CD8-positive, alpha-beta memory T cell (primary cell): ENCODE measurements around the gene APC. TPM values are rescaled to one million over a fixed set of nuclear protein-coding genes. Genes with fewer than 3 reads are reported as not detected.

Experiments
- CTCF ChIA-PET: fragments of 350-600 bp; sonication (Branson Sonifier 250); formaldehyde crosslinking; loops from one replicate; lab custom pipeline; 2021; ENCODE audit warnings: antibody characterized with exemption; lab: Charles Lee
- POLR2A ChIA-PET: fragments of 350-600 bp; sonication (Branson Sonifier 250); formaldehyde crosslinking; loops from one replicate; lab custom pipeline; 2021; ENCODE audit warnings: antibody characterized with exemption; lab: Charles Lee
- DNase-seq, 5 donors: peaks; one replicate each; pipeline versions ENCODE4 v3.0.0 to v3.0.0-alpha.2; 2020 to 2022; ENCODE audit warnings: mixed read lengths in 1 of 5
- H3K27ac ChIP-seq: one replicate; pipeline ENCODE4 v1.7.0; 2013; ENCODE audit warnings: low read depth, mild to moderate bottlenecking, low read length, moderate library complexity
- H3K27me3 ChIP-seq: 2 replicates; pipeline ENCODE4 v1.7.0; 2013; ENCODE audit warnings: low read length, mild to moderate bottlenecking; ENCODE audit not compliant: insufficient read depth, poor library complexity, severe bottlenecking
- H3K36me3 ChIP-seq: 2 replicates; pipeline ENCODE4 v1.7.0; 2013; ENCODE audit warnings: mild to moderate bottlenecking, low read length, moderate library complexity; ENCODE audit not compliant: insufficient read depth
- H3K4me1 ChIP-seq: 2 replicates; pipeline ENCODE4 v1.7.0; 2013; ENCODE audit warnings: mild to moderate bottlenecking, low read length, moderate library complexity; ENCODE audit not compliant: insufficient read depth
- H3K4me3 ChIP-seq: 2 replicates; pipeline ENCODE4 v1.7.0; 2013; ENCODE audit warnings: mild to moderate bottlenecking, low read length
- H3K9me3 ChIP-seq: 2 replicates; pipeline ENCODE4 v1.7.0; 2013; ENCODE audit warnings: mild to moderate bottlenecking, low read length
- H3K27ac Mint-ChIP-seq, 8 donors: one replicate each; pipeline ENCODE4 v1.8.0; 2020 to 2021; ENCODE audit warnings: mixed read lengths in 8 of 8, mild to moderate bottlenecking in 6 of 8, inconsistent platforms in 3 of 8, moderate library complexity in 3 of 8
- H3K27me3 Mint-ChIP-seq, 2 donors: one replicate each; pipeline ENCODE4 v1.8.0; 2020 to 2021; ENCODE audit warnings: mixed read lengths in 2 of 2, mild to moderate bottlenecking in 1 of 2, moderate library complexity in 1 of 2
- H3K36me3 Mint-ChIP-seq, 3 donors: one replicate each; pipeline ENCODE4 v1.8.0; 2020 to 2021; ENCODE audit warnings: mixed read lengths in 3 of 3, inconsistent platforms in 1 of 3, mild to moderate bottlenecking in 1 of 3
- H3K4me1 Mint-ChIP-seq, 3 donors: one replicate each; pipeline ENCODE4 v1.8.0; 2020 to 2021; ENCODE audit warnings: mixed read lengths in 3 of 3, inconsistent platforms in 1 of 3, mild to moderate bottlenecking in 1 of 3
- H3K4me3 Mint-ChIP-seq, 7 donors: one replicate each; pipeline ENCODE4 v1.8.0; 2020 to 2021; ENCODE audit warnings: mixed read lengths in 7 of 7, mild to moderate bottlenecking in 6 of 7, moderate library complexity in 4 of 7, inconsistent platforms in 2 of 7
- H3K9me3 Mint-ChIP-seq, 5 donors: one replicate each; pipeline ENCODE4 v1.8.0; 2020 to 2022; ENCODE audit warnings: mixed read lengths in 5 of 5, mild to moderate bottlenecking in 3 of 5, moderate library complexity in 2 of 5, inconsistent platforms in 1 of 5
- polyA plus RNA-seq: library from polyadenylated mRNA; unstranded; fragments of 300-500 nt; fragmentation: Illumina TruSeq; gene quantifications from one replicate; pipeline ENCODE4 v1.2.3, GENCODE V29; 2021
- total RNA-seq, 2 experiments: library from RNA; stranded (reverse); gene quantifications; one replicate each; pipeline ENCODE4 v1.2.3, GENCODE V29; 2021

Gene APC
- total and polyA plus RNA-seq, 3 experiments from 2014 or later = 23.0 to 24.0 (median 23.1) TPM

DNA sequence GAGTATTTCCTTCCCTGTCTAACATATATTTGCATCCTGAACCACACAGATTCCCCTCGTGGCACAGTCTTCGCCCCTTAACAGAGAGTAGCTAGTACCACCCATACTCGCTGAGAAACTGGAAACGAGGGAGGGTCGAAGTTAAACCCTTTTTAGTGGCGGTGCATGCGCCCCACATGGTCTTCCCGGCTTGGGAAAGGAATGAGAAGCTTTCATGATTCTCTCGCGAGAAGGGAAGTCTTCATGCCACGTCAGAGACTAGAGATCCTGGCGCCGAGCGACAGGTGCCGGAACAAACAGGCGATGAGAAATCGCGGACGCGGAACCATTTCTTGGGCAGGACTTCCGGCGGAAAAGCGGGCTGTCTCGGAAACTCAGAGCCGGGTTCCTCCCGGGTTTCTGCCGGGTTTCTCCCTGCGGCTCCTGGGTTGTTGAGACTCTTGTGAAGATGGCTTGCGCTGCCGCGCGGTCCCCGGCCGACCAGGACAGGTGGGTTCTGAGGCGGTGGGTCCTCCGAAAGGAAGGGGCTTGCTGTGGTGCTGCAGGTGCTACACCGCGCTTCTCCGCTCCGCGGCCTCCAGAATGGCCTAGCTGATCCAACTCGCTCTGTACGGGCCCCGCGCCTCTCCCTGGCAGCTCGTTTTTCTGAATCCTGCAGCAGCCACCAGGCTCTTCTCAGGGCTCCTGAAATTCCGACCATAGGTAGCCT lies 123.4 kb downstream of the APC start, which contains the start of gene SRP19:
SRP19 (plus strand) TSS at position 359 of the 709 bp plus-strand sequence; CDS start at position 449, 90 bp downstream.
- H3K4me1 ChIP-seq = peaks cover 27% of the 10 kb centered on the region
- DNase-seq = peak; percentile 85 to 94 (median 89)
- peaks cover 13% of the 10 kb centered on the region for H3K36me3 ChIP-seq
- H3K27me3 ChIP-seq = no peaks in the 10 kb centered on the region
- POLR2A ChIA-PET = interaction anchor here (0.9 to 1.7 kb wide), 4 partner anchors 58 to 115 kb away, joined by 4 to 15 read pairs (median 6); partner anchors contain the start of genes DCP2 and REEP5
- H3K9me3 Mint-ChIP-seq = peaks cover 0 to 1% (median 0%) of the 10 kb centered on the region in 5 donors
- H3K27ac Mint-ChIP-seq = peak within 1 kb of the TSS; percentile 90 to 99 (median 98)
- H3K27ac ChIP-seq = peak within 1 kb of the TSS; percentile 87
- peaks cover 3 to 13% of the 10 kb centered on the region in 2 donors for H3K27me3 Mint-ChIP-seq
- no peaks in the 10 kb centered on the region for H3K9me3 ChIP-seq
- peak within 1 kb of the TSS; percentile 93 to 97 (median 97) for H3K4me3 Mint-ChIP-seq
- H3K4me1 Mint-ChIP-seq = peaks cover 33 to 47% (median 36%) of the 10 kb centered on the region in 3 donors
- peak within 1 kb of the TSS; percentile 96 for H3K4me3 ChIP-seq
- CTCF ChIA-PET = interaction anchor here (0.7 to 2.7 kb wide), 5 partner anchors 13 to 154 kb away, joined by 3 to 10 read pairs (median 4); no protein-coding TSS in a partner anchor
- H3K36me3 Mint-ChIP-seq = peaks cover 3 to 39% (median 4%) of the 10 kb centered on the region in 3 donors

DNA sequence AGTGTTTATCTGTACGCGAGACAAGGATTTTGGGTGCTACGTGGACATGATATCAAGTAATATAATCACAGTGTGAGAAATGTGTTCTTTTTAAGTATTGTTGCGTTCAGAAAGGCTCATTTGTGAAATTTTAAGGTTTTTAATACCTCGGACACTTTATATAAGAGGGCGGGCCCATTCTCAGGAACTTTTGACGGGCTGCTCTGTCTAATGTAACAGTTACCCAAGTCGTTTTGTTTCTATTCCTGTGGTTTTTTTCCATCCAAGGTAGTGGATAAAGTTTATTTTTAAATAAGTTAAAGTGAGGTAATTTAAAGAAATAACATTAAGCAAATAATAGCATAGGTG lies 123.9 kb downstream of the APC start:
- peak overlapping the region; percentile 87 for H3K27ac ChIP-seq
- Mint-ChIP-seq H3K36me3 (peaks cover 4 to 44% (median 5%) of the 10 kb centered on the region in 3 donors), H3K4me3 (peak overlapping the region; percentile 93 to 97 (median 97)), H3K9me3 (no peaks in the 10 kb centered on the region), H3K27me3 (peaks cover 0 to 8% of the 10 kb centered on the region in 2 donors), H3K4me1 (peaks cover 35 to 51% (median 38%) of the 10 kb centered on the region in 3 donors), H3K27ac (peak overlapping the region; percentile 90 to 99 (median 98))
- ChIA-PET CTCF (interaction anchor here (2.7 kb wide), 1 partner anchor 13 kb away, joined by 10 read pairs; no protein-coding TSS in a partner anchor), POLR2A (interaction anchor here (1.0 to 1.7 kb wide), 2 partner anchors 57 to 59 kb away, joined by 8 to 15 read pairs; no protein-coding TSS in a partner anchor)
- DNase-seq = no peak
- peak overlapping the region; percentile 96 for H3K4me3 ChIP-seq
- H3K27me3 ChIP-seq = no peaks in the 10 kb centered on the region
- H3K36me3 ChIP-seq = peaks cover 13% of the 10 kb centered on the region
- H3K9me3 ChIP-seq = no peaks in the 10 kb centered on the region
- H3K4me1 ChIP-seq = peaks cover 27% of the 10 kb centered on the region

DNA sequence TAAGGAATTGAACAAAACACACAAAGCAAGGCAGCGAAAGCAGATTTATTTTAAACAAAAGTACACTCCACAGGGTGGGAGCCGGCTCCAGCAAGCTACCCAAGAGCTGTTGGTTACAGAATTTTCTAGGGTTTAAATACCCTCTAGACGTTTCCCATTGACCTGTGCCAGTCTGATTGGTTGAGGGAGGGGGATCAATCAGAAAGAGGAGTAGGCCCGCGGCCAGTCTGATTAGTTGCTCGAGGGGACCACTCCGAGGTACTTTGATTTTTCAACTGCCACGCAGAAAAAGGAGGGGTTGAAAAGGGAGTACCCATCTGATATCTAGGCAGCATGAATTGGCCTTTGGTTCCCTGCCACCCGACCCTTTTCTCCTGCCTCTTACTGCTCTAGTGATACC lies 124.4 kb downstream of the APC start:
- H3K27me3 ChIP-seq = no peaks in the 10 kb centered on the region
- peaks cover 40 to 56% (median 42%) of the 10 kb centered on the region in 3 donors for H3K4me1 Mint-ChIP-seq
- H3K36me3 Mint-ChIP-seq = peaks cover 4 to 49% (median 5%) of the 10 kb centered on the region in 3 donors
- H3K4me3 ChIP-seq = peak overlapping the region; percentile 96
- H3K4me3 Mint-ChIP-seq = peak overlapping the region; percentile 93 to 97 (median 97)
- H3K4me1 ChIP-seq = peaks cover 27% of the 10 kb centered on the region
- POLR2A ChIA-PET = no interaction called here
- H3K36me3 ChIP-seq = peaks cover 13% of the 10 kb centered on the region
- H3K9me3 ChIP-seq = no peaks in the 10 kb centered on the region
- peak overlapping the region; percentile 87 for H3K27ac ChIP-seq
- CTCF ChIA-PET = interaction anchor here (2.7 kb wide), 1 partner anchor 14 kb away, joined by 10 read pairs; no protein-coding TSS in a partner anchor
- H3K27ac Mint-ChIP-seq = peak overlapping the region; percentile 8 to 99 (median 98)
- H3K27me3 Mint-ChIP-seq = peaks cover 0 to 7% of the 10 kb centered on the region in 2 donors
- no peak for DNase-seq
- no peaks in the 10 kb centered on the region for H3K9me3 Mint-ChIP-seq

DNA sequence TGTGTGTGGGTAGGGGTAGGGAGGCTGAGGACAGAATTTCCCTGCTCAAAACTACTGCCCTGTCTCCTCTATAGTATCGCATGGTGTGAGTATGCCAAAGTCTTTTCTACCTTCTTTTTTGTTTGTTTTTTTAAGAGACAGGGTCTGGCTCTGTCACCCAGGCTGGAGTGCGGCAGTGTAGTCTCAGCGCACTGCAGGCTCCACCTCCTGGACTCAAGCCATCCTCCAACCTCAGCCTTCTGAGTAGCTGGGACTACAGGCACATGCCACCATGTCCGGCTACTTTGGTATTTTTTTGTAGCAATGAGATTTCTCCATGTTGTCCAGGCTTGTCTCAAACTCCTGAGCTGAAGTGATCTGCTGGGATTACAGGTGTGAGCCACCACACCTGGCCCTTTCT lies 125.9 kb downstream of the APC start:
- H3K27me3 ChIP-seq = no peaks in the 10 kb centered on the region
- H3K36me3 ChIP-seq = peaks cover 14% of the 10 kb centered on the region
- CTCF ChIA-PET = interaction anchor here (1.1 to 1.3 kb wide), 2 partner anchors 50 to 113 kb away, joined by 3 read pairs; partner anchors contain the start of gene DCP2
- DNase-seq = no peak
- no peak overlapping the region for H3K27ac ChIP-seq
- Mint-ChIP-seq H3K27ac (peak overlapping the region in 6 of 8 donors; percentile 47 to 99 (median 84)), H3K4me1 (peaks cover 47 to 59% (median 51%) of the 10 kb centered on the region in 3 donors), H3K9me3 (no peaks in the 10 kb centered on the region), H3K27me3 (no peaks in the 10 kb centered on the region), H3K36me3 (peaks cover 0 to 61% (median 10%) of the 10 kb centered on the region in 3 donors), H3K4me3 (peak overlapping the region; percentile 5 to 97 (median 94))
- no peak overlapping the region for H3K4me3 ChIP-seq
- POLR2A ChIA-PET = no interaction called here
- no peaks in the 10 kb centered on the region for H3K9me3 ChIP-seq
- peaks cover 27% of the 10 kb centered on the region for H3K4me1 ChIP-seq

DNA sequence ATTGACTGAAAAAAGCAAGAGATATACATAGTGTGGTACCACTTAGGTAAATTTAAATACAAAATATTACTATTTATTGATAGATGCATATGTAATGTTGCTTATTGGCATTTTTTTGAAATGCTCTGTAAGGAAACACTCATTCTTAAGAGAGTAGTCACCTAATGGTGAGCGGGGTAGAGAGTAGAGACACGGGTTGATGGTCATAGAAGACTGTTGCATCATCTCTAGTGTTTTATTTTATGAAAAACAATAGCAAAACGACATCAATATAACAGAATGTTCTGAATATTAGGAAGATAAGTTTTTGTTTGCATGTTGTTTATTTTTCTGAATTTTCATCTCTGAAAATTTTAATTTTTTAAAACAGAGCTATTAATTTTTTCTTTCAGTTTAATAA lies 127.4 kb downstream of the APC start:
- Mint-ChIP-seq H3K27ac (peak overlapping the region in 1 of 8 donors; percentile 9), H3K9me3 (no peaks in the 10 kb centered on the region), H3K4me3 (no peak overlapping the region), H3K36me3 (peaks cover 0 to 76% (median 15%) of the 10 kb centered on the region in 3 donors), H3K4me1 (peaks cover 58 to 72% (median 67%) of the 10 kb centered on the region in 3 donors), H3K27me3 (no peaks in the 10 kb centered on the region)
- Histone ChIP-seq H3K27me3 (no peaks in the 10 kb centered on the region), H3K4me3 (no peak overlapping the region), H3K36me3 (peaks cover 22% of the 10 kb centered on the region), H3K4me1 (peaks cover 27% of the 10 kb centered on the region), H3K9me3 (no peaks in the 10 kb centered on the region), H3K27ac (no peak overlapping the region)
- ChIA-PET CTCF (interaction anchor here (0.6 kb wide), 1 partner anchor 1554 kb away, joined by 3 read pairs; no protein-coding TSS in a partner anchor), POLR2A (no interaction called here)
- no peak for DNase-seq

- CTCF ChIA-PET = interaction anchor here (1.1 to 1.3 kb wide), 3 partner anchors 18 to 101 kb away, joined by 3 to 6 read pairs (median 3); no protein-coding TSS in a partner anchor
- H3K4me1 Mint-ChIP-seq = peaks cover 52 to 62% (median 58%) of the 10 kb centered on the region in 3 donors
- H3K27me3 Mint-ChIP-seq = no peaks in the 10 kb centered on the region
- H3K36me3 ChIP-seq = peaks cover 22% of the 10 kb centered on the region
- POLR2A ChIA-PET = no interaction called here
- no peak overlapping the region for H3K4me3 ChIP-seq
- H3K4me1 ChIP-seq = peaks cover 19% of the 10 kb centered on the region
- peaks cover 0 to 78% (median 15%) of the 10 kb centered on the region in 3 donors for H3K36me3 Mint-ChIP-seq
- H3K4me3 Mint-ChIP-seq = no peak overlapping the region
- DNase-seq = no peak
- no peaks in the 10 kb centered on the region for H3K9me3 Mint-ChIP-seq
- no peak overlapping the region for H3K27ac ChIP-seq
- no peaks in the 10 kb centered on the region for H3K27me3 ChIP-seq
- H3K9me3 ChIP-seq = no peaks in the 10 kb centered on the region
- peak overlapping the region in 5 of 8 donors; percentile 2 to 53 (median 40) for H3K27ac Mint-ChIP-seq
These were observed 129.1 kb downstream of the APC start for GRCh38 chr5:112866739-112867138.

DNA sequence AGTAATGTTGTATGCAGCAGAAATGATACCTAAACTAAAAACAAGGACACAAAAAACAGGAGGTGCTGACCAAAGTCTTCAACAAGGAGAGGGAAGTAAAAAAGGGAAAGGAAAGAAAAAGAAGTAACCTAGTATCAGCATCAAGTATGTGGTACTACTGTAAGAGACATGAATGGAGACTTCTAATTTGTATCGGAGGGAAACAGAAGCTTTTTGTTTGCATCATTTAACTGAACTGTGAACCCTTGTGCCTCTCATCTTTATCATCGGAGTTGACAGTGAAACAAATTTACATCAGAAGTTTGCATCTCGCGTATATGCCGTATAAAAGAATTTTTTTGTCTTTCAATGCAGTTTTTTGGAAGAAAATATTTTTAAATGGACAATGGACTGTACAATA lies 129.7 kb downstream of the APC start:
- ChIA-PET CTCF (interaction anchor here (1.1 to 1.3 kb wide), 4 partner anchors 10 to 100 kb away, joined by 3 to 6 read pairs (median 3); no protein-coding TSS in a partner anchor), POLR2A (no interaction called here)
- peaks cover 0 to 80% (median 14%) of the 10 kb centered on the region in 3 donors for H3K36me3 Mint-ChIP-seq
- no peaks in the 10 kb centered on the region for H3K9me3 Mint-ChIP-seq
- peak overlapping the region in 6 of 8 donors; percentile 0 to 72 (median 42) for H3K27ac Mint-ChIP-seq
- Histone ChIP-seq H3K9me3 (no peaks in the 10 kb centered on the region), H3K4me3 (no peak overlapping the region), H3K36me3 (peaks cover 22% of the 10 kb centered on the region), H3K27me3 (no peaks in the 10 kb centered on the region), H3K27ac (no peak overlapping the region), H3K4me1 (peaks cover 12% of the 10 kb centered on the region)
- DNase-seq = no peak
- peaks cover 45 to 56% (median 51%) of the 10 kb centered on the region in 3 donors for H3K4me1 Mint-ChIP-seq
- peak overlapping the region in 1 of 7 donors; percentile 7 for H3K4me3 Mint-ChIP-seq
- H3K27me3 Mint-ChIP-seq = no peaks in the 10 kb centered on the region
